Activated CD4-positive, alpha-beta T cell treated with anti-CD3 and anti-CD28 coated beads, Interleukin-2, amount 50 U/mL, for 48 hours (primary cell): Measurements from ENCODE around the gene SPIN1.

Experiments used
- DNase-seq, 2 experiments: peaks; one replicate each; pipeline ENCODE4 v3.0.0-alpha.2; 2020

Gene SPIN1

GRCh38 chr9:88501086-88501485 is 112.8 kb downstream of the SPIN1 start:
- no peak for DNase-seq

GRCh38 chr9:88502552-88503034 is 114.3 kb downstream of the SPIN1 start:
- no peak for DNase-seq

GRCh38 chr9:88503081-88503844 is 115.0 kb downstream of the SPIN1 start:
- no peak for DNase-seq

GRCh38 chr9:88503845-88504764 is 115.9 kb downstream of the SPIN1 start:
- DNase-seq = no peak

- no peak for DNase-seq
These were observed 120.1 kb downstream of the SPIN1 start for GRCh38 chr9:88508326-88508725.

GRCh38 chr9:88511906-88512305 is 123.7 kb downstream of the SPIN1 start:
- DNase-seq = no peak

- no peak for DNase-seq
These were observed 126.0 kb downstream of the SPIN1 start for GRCh38 chr9:88514247-88514646.

GRCh38 chr9:88521308-88521707 is 133.1 kb downstream of the SPIN1 start:
- DNase-seq = no peak

GRCh38 chr9:88522360-88522759 is 134.1 kb downstream of the SPIN1 start:
- no peak for DNase-seq

- DNase-seq = no peak
These were observed 134.8 kb downstream of the SPIN1 start for GRCh38 chr9:88523056-88523455.

GRCh38 chr9:88524911-88525310 is 136.7 kb downstream of the SPIN1 start:
- DNase-seq = no peak

GRCh38 chr9:88527618-88528017 is 139.4 kb downstream of the SPIN1 start:
- no peak for DNase-seq
